CD4-positive, alpha-beta T cell treated with Interleukin-12 subunit alpha and Interleukin-12 subunit beta, for 1 hour (primary cell): ENCODE data around the gene PRMT9.

Experiments used
- DNase-seq: peaks from one replicate; pipeline ENCODE4 v3.0.0-alpha.2; 2020

The PRMT9 gene

GRCh38 chr4:147617841-147618691 is 65.9 kb downstream of the PRMT9 start:
- peak; percentile 9 for DNase-seq

GRCh38 chr4:147617173-147617840 is 66.7 kb downstream of the PRMT9 start, which contains the start of gene TMEM184C:
TSS of gene TMEM184C (plus strand) at chr4:147617397. CDS start at chr4:147617957, 560 bp downstream.
- peak; percentile 98 for DNase-seq

- DNase-seq, result no peak
Measured at GRCh38 chr4:147616849-147617172, 67.2 kb downstream of the PRMT9 start.

DNA sequence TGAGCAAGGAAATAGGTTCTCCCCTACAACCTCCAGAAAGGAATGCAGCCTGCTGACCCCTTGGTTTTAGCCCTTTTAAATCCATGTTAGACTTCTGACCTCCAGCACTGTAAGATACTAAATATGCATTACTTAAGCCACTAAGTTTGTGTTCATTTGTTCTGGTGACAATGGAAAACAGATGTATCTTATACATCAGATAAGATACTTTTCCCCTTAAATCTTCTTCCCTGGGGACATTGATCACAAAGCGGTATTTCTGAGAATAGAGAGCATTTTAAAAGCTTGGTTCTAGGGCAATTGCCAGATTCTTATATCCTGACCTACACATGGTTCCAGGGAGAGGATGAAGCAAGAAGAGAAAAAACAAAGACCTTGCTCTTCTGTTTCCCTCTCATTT is 73.3 kb downstream of the PRMT9 start:
- no peak for DNase-seq

- no peak for DNase-seq
Measured at GRCh38 chr4:147607471-147607870, 76.5 kb downstream of the PRMT9 start.

DNA sequence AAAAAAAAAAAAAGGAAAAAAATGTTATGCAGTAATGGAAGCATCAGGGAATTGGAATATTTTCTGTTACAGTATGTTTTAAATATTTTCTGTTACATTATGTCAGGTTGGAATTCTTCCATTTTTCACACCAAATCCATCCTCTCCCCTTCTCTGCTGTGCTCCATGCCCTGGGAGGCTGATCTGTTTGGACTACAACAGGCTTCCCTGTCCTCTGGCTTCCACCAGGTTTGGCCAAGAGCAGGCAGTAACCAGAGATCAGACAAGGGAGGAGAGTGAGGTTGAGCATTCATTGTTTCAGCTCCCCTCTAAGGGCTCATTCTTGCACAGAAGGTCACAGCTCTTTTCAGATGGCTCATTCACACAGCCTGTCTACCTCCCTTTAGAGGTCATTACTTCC is 78.5 kb downstream of the PRMT9 start:
- no peak for DNase-seq

- DNase-seq, result no peak
Measured at GRCh38 chr4:147599769-147600168, 84.2 kb downstream of the PRMT9 start.

DNA sequence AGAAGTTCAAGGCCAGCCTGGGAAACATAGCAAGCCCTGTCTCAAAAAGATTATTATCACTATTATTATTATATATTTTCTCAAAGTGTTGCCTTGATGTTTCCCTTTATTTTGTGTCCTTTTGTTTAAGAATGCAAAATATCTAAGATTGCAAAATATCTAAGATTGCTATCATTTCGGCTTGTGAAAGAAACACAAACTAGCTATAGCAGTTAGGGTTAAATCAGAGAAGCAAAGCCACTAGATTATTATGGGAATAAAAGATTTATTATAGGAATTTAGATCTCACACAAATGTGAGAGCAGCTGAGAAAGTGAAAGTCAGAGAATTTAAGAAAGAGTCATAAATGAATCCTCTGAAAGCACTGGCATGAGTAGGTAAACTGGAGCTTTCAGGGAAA is 84.8 kb downstream of the PRMT9 start:
- no peak for DNase-seq

- no peak for DNase-seq
Measured at GRCh38 chr4:147597561-147597960, 86.4 kb downstream of the PRMT9 start.

GRCh38 chr4:147596981-147597380 is 87.0 kb downstream of the PRMT9 start:
- DNase-seq, result no peak

DNA sequence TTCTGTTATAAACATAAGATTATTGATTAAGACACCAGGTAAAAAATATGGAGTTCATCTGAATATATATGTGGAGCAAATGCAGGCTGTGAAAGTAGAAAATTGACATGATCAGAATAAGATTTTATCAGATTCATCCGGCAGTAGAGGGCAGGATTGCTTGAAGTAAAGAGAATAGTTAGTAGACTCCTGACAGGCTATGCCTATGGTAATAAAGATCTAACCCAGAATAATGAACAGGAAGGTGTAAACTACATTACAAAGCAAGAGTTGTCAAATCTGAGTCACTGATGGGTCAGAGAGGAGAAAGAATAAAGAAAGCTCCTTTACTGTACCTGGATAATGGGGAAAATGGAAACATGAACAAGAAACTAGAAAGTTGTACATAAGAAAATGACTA is 87.6 kb downstream of the PRMT9 start:
- DNase-seq, result no peak

- DNase-seq, result no peak
Measured at GRCh38 chr4:147594578-147594977, 89.4 kb downstream of the PRMT9 start.

GRCh38 chr4:147594107-147594506 is 89.9 kb downstream of the PRMT9 start:
- DNase-seq, result no peak

DNA sequence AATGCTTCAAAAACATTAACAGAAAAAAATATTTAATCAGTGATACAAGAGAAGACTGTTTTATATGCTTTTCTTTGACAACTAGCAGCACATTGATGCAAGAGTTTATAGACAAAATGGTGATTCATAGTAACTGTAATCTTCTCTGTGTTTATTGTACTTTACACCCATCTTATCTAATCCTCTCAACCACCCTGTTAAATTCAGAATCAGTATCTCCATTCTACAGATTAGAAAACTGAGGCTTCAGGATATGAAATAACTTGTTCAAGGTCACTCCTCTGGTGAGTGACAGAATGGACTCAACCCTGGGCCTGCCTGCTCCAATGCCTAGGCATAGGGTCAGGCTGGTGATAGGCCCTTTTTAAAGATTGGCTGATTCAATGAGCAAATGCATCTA is 92.9 kb downstream of the PRMT9 start:
- no peak for DNase-seq

- DNase-seq, result peak; percentile 40
Measured at GRCh38 chr4:147590249-147590920, 93.6 kb downstream of the PRMT9 start.

DNA sequence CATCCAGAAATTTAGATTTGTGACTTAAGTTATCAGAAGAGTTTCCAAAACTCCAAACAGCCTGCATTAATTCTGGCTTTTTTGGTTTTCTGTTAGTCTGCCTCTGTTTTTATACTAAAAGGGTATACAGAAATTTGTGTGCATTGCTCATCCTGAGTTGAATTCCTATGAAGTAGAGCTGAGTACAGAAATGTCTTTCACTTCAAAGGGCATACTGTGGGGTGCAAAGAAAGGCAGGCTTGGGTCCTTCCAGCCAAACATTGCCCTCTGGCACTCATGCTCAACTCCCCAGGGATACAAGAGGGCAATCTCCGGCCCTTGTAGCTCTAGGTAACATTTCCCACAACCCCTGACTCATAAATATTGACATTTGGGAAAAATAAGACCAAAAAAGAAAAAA is 94.4 kb downstream of the PRMT9 start:
- DNase-seq, result no peak
